Stimulated activated CD4-positive, alpha-beta T cell treated with anti-CD3 and anti-CD28 coated beads, Interleukin-1b, Interleukin-23, amount 100 ng/mL, for 4 hours (primary cell): Measurements from ENCODE around the gene NPS.
A peak's percentile ranks its signal among the peaks of the same experiment; 100 is the strongest.

ENCODE experiments used
- DNase-seq, 2 donors: peaks; one replicate each; pipeline ENCODE4 v3.0.0-alpha.2; 2020; ENCODE audit warnings: low read depth in 2 of 2

Gene NPS

DNA sequence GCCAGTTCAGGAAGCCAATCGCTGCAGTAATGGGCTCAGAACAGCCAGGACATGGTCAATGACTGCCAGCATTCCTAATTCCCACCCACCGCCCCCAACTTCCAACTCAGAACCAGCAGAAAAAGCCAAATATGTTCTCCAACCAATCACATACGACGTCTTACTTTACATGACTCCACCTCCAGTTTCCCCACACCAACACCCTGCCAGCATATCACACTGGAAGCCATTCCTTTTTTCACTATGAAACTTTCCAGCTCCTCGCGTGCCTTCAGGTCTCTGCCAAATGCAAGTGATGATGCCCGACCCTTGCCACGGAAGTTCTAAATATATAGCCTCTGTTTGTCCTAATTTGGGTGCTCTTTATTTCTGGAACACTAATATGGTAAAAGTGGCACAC lies 12.5 kb downstream of the NPS start:
- DNase-seq = no peak

DNA sequence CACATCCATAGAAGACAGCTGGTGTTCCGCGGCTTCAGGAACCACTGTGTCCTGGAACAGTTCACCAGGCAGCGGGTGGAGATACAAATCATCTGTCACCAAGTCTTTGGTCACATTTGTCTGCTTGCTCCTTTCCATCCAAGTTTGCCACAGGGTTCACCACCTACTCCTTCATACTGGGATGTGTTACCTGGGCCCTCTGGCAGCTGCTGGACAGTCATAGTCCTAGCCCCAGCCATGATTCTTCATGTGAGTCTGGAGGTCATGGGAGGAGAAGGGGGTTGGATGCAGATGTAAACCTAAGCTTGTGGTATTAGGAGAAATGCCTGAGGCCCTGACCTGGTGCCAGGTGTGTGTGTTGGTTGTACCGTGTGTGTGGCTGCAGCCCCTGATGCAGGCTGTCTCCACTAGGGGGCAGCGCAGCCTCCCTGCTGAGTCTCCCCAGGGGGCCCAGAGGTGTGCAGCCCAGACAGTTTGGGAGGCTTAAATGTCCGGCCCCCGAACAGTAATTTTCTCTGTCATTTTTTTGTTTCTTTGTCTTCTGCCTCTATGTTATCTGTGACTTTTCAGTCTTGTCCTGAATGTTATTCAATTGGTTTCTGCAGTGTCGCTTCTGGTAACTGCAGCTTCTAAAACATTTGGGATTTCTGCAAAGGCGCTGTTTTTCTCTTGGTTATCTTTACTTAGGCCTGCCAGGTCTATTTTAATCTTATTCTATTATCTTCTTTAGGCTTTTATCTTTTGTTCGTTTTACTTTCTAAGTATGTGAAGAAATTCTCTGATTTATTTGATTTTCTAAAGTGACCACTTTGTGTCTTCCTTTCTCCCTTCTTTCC lies 14.8 kb downstream of the NPS start:
- peak in 1 of 2 donors; percentile 30 for DNase-seq

DNA sequence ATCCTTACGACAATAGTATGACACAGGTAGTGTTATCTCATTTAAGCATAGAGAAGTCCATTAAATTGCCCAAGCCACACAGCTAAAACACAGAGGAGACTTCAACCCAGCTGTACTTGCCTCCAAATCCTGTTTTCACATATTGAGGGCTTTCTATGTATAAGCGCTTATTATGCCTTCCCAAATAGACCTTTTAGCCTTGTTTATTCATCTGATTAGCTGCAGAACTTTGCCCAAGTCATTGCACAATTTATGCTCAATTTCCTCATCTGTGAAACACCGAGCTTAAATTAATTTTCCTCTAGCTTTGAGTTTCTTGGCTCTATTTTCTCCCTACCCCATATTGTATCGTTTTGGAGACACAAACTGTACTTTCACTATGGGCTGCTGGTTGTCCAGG lies 15.5 kb downstream of the NPS start:
- no peak for DNase-seq

- no peak for DNase-seq
Observed at GRCh38 chr10:127565583-127565982, 16.5 kb downstream of the NPS start.

GRCh38 chr10:127569210-127569609 lies 20.1 kb downstream of the NPS start:
- no peak for DNase-seq

- no peak for DNase-seq
Observed at GRCh38 chr10:127570036-127570435, 20.9 kb downstream of the NPS start.

GRCh38 chr10:127571386-127571785 lies 22.3 kb downstream of the NPS start:
- no peak for DNase-seq

- no peak for DNase-seq
Observed at GRCh38 chr10:127576051-127576450, 26.9 kb downstream of the NPS start.

GRCh38 chr10:127576740-127577161 lies 27.6 kb downstream of the NPS start:
- no peak for DNase-seq

DNA sequence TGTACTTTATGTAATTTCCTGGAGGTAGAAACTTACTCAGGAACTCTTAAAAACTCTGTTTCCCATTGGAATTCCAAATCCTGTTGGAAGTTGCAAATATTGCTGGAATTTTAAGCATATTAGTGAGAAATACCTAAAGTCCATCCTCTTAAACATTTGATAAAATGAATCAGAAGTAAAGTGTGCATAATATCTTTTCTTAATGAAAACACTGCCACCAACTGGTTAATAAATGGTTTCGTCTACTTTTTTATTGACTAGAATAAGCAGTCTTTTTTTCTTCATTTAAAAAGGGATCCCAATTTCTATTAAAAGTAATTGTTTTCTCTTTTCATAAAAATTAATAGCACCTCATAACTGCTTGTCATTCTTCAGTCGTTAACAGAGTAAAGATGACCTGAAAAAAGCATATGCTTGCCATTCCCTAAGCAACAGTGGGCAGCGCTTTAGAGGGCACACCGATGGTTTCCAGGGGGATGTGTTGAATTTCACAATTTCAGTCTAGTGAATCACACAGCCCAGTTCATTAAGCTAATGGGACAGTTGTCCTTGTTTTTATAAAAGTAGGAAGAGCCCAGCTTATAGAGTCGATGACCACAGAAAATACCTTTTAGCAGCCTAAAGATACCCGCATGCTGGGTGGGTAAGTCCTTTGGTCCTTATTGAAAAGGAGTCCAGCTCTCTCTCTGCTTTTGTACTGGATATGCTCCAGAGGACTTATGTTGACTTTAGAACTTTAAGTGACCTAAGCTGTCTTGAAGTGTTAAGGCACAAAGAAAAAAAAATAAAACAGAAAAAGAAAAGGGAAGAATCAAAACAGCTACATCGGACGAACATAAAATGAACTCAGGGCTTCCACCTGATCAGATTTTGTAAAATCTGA lies 28.5 kb downstream of the NPS start:
- DNase-seq = no peak

DNA sequence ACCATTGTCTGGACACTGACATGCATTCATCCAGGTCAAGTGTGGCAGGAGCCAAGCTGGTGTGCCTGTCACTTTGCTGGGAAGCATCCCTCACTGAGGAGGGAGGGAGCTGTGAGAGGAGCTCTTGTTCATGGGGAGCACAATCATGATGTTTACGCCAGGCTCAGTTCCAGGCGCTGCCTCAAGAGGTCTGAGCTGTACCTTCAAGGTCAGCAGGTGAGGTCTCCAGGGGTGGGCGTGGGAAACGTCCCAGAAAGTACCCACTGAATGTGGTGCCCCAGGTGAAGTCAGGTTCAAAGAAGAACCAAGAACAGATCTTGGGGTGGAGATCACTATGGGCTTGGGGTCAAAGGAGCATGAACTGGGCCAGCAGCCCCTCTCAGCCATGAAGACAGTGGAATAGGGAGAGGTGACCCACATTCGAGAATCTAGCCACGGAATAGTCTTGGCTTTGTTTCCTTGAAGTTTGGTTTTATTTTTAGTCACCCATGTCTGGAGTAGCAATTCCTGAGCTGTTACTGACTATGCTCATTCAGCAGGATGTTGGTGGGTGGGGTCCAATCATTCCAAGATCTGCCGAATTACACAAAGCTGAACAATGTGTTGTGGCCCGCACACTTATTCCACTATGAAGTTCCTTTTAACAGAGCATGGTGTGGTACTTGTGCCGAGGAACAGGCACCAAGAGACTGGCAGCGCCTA lies 29.3 kb downstream of the NPS start:
- no peak for DNase-seq

DNA sequence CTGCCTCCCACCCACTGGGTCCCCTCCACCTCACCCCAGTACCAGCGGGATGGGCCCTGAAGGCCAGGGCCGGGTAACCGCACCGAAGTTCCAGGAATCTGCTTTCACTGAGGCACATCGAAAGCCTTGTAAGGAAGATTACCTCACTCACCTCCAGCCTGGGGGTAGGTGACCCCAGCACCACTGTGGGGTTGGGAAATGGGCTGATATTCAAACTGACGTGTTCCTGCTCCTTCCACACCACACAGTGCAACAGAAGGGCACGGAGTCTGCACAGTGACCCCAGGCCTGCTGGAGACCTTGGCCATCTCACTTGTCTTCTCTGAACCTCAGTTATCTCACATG lies 29.8 kb downstream of the NPS start:
- DNase-seq = no peak

DNA sequence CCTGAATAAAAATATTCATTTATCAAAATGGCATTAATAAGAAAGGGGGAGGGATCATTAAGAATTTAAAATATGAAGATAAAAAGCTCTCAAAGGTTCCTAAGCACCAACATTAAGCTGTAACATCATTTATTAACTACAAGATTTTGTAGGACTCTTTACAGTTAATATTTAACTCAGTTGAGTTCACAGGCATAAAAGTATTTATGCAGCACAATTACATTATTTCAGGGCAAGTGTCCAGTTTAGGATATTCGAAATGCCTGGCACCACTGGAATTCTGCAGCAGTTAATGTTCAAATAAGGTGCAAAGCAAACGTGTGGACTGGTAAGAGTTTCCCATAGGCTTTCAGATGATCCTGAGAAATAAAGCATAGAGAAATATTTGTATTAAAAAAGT lies 30.5 kb downstream of the NPS start:
- DNase-seq = no peak

GRCh38 chr10:127580822-127581221 lies 31.7 kb downstream of the NPS start:
- DNase-seq = no peak

DNA sequence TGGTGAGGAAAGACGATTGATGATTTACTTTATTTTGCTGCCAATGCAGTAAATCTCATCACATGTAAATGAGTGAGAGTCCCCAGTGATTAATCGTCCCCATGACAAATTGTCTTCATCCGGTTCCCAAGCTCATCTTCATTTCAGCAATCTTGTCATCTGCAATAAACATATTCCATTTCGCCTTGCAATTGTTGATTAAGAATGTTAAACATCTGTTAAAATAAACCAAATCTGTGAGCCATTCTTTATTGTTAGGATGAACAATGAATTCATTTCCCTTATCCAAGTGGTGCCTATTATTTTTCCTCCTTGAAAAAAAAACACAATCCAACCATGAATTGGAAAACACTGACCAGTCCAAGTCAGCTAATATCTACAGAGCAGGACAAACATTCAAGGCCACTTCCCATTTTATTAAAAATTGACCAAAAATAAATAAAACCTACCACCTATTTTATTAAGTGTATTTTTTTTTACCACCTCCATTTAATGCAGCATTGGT lies 36.5 kb downstream of the NPS start:
- no peak for DNase-seq

GRCh38 chr10:127587668-127588365 lies 38.7 kb downstream of the NPS start:
- DNase-seq = no peak

DNA sequence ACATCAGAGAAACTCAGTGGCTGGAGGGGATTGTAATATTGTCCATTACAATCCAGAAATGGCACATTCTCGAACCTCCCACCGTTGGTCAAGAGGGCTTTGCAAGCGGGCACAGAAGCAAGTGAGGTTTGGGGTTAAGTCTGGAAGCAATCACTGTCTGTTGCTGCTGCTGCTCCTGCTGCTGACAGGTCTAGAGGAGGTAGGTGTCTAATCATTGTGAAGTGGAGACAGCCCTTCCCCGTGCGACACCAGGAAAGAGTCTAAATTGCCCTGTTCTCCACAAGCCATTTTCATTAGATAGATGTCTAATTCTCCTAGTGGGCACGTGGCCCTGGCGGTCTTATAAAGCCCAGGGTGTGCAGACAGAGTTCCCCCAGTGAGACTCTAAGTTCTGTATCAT lies 43.5 kb downstream of the NPS start:
- no peak for DNase-seq

GRCh38 chr10:127600479-127600878 lies 51.4 kb downstream of the NPS start:
- no peak for DNase-seq
